Measurements from ENCODE around the gene PRPF19. TPM values are rescaled to one million over a fixed set of nuclear protein-coding genes. Genes with fewer than 3 reads are reported as not detected.
A peak's percentile ranks its signal among the peaks of the same experiment; 100 is the strongest.

PRPF19 gene
- total RNA-seq, 1 donor, result 53.1 TPM

DNA sequence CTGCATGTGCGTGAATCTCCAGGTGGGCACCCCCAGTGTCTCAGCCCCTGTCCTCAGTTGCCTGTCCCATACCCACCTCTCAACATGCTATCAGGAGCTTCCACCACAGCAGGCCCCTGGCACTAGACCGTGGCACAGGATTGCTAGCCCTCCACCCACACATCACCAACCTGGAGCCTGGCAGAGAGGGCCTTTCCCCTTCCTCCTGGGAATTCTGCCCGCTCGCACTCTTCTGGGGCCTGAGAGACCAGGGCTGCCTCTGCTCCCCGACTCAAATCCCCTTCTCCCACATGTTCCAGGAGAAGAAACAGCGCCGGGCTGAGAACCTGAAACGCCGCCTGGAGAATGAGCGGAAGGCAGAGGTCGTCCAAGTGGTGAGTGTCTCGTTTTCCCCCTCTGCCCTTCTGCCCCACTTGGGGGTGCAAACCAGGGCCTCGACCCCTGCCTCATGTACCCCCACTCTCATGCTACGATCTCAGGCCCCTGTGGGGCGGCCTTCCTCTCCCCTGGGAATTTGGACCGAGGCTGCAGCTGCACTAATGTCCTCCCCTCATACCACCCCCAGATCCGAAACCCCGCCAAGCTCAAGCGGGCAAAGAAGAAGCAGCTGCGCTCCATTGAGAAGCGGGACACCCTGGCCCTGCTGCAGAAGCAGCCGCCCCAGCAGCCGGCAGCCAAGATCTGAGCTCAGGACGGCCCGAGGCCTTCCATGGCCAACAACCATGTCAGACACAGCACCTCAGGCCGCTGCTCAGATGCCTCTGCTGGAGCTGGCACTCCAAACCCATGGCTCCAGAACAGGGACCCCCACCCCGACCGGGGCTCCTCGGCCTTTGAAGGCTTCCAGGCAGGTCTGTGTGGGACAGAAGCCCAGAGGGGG lies 56.5 kb downstream of the PRPF19 start:
- TF ChIP-seq, protein P1, sequence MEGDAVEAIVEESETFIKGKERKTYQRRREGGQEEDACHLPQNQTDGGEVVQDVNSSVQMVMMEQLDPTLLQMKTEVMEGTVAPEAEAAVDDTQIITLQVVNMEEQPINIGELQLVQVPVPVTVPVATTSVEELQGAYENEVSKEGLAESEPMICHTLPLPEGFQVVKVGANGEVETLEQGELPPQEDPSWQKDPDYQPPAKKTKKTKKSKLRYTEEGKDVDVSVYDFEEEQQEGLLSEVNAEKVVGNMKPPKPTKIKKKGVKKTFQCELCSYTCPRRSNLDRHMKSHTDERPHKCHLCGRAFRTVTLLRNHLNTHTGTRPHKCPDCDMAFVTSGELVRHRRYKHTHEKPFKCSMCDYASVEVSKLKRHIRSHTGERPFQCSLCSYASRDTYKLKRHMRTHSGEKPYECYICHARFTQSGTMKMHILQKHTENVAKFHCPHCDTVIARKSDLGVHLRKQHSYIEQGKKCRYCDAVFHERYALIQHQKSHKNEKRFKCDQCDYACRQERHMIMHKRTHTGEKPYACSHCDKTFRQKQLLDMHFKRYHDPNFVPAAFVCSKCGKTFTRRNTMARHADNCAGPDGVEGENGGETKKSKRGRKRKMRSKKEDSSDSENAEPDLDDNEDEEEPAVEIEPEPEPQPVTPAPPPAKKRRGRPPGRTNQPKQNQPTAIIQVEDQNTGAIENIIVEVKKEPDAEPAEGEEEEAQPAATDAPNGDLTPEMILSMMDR (IDR thresholded peaks at IDR 0.05; ENCODE audit: insufficient read depth, low read length), result no peak
- no peak for DNase-seq (ENCODE audit: low read depth)
- H3K4me3 ChIP-seq (ENCODE audit: low read depth, low read length), result no peak overlapping the region

DNA sequence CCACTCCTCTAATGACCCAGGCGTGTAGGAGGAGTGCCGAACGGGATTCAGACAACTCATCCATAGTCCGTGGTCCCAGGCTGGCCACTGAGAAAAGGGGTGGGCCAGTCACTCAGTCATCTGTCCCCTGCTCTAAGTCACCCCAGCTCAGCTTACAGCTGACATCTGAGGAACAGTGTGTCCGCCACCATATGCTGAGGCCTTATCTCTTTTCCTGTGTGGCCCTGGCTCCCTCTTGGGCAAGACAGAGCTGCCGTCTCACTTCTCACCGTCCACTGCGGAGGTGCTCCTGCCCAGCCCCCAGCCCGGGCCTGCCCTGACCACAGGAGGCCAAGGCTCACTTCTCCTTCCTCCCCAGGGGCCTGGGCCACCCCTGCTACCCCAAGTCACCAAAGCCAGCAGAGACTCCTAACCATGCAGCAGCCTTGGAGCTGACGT lies 57.7 kb downstream of the PRPF19 start:
- TF ChIP-seq, protein P1 (IDR thresholded peaks at IDR 0.05; ENCODE audit: insufficient read depth, low read length), result no peak
- H3K4me3 ChIP-seq (ENCODE audit: low read depth, low read length), result no peak overlapping the region
- no peak for DNase-seq (ENCODE audit: low read depth)

DNA sequence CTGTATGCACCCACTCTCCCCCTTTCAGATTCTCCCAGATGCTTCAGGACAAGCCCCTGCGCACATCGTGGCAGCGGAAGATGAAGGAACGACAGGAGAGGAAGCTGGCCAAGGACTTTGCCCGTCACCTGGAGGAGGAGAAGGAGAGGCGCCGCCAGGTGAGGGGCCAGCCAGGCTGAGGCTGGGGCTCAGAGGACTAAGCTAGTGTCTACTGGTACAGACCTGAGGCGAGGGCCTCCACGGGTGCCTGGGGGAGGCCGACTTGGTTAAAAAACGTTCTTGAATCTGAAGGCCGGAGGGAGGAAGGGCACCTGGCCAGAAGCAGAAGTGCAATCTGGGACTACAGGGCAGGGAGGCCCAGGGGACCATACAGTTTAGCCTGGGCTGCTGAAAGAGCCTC lies 58.5 kb downstream of the PRPF19 start:
- no peak for DNase-seq (ENCODE audit: low read depth)
- TF ChIP-seq, protein P1 (IDR thresholded peaks at IDR 0.05; ENCODE audit: insufficient read depth, low read length), result no peak
- H3K4me3 ChIP-seq (ENCODE audit: low read depth, low read length), result no peak overlapping the region

DNA sequence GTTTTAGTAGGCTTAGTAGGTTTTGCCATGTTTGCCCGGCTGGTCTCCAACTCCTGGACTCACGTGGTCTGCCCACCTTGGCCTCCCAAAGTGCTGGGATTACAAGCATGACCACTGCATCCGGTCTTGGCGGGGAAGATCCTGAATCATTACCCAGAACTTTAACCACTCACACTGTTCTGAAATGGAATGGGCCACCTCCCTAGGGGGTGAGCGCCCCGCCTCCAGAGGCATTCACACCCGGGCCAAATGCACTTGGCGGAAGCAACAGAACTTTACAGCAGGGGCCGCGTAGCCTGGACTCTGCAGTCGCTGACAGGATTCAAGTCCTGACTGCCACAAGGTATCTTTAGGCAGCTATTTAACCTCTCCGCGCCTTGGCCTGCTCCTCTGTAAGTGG lies 59.1 kb downstream of the PRPF19 start:
- DNase-seq (ENCODE audit: low read depth), result no peak
- H3K4me3 ChIP-seq (ENCODE audit: low read depth, low read length), result no peak overlapping the region
- TF ChIP-seq, protein P1 (IDR thresholded peaks at IDR 0.05; ENCODE audit: insufficient read depth, low read length), result no peak

DNA sequence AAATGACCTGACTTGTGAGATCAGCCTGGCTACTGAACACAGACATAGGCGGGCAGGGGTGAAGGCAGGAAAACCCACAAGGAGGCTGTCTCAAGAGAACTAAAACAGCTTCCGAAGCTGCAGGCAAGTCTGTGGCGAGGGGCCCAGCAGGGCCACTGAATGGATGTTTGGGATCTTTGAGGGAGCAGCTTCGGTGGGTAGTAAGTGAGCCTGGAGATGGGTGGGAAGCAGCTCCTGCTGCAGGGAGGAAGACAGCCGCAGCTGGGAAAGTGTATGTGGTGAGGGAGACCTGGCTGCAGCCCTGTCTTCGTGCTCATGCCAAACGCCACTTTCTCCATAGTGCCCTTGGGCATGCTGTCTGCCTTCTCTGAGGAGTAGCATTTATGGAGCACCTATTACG lies 61.0 kb downstream of the PRPF19 start:
- no peak overlapping the region for H3K4me3 ChIP-seq (ENCODE audit: low read depth, low read length)
- TF ChIP-seq, protein P1 (IDR thresholded peaks at IDR 0.05; ENCODE audit: insufficient read depth, low read length), result no peak
- no peak for DNase-seq (ENCODE audit: low read depth)

DNA sequence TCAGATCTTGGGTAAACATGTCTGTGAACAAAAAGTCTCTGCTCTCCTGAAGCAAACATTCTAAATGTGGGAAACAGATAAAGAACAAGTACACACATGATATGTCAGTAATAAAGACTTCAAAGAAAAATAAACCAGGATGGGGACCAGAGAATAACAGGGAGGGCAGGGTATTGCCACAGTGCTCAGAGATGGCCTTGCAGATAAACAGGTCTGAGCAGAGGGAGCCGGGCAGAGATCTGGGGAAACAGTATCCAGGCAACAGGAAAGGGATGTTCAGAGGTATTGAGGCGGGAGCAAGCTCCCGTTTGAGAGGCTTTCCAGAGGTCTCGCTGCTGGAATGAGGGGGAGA lies 61.5 kb downstream of the PRPF19 start:
- peak overlapping the region; percentile 96 for H3K4me3 ChIP-seq (ENCODE audit: low read depth, low read length)
- no peak for DNase-seq (ENCODE audit: low read depth)
- TF ChIP-seq, protein P1 (IDR thresholded peaks at IDR 0.05; ENCODE audit: insufficient read depth, low read length), result no peak
